Activated T-cell treated with anti-CD3 and anti-CD28 coated beads for 48 hours (primary cell): ENCODE data around the gene PRR16.

ENCODE experiments used
- DNase-seq: peaks from one replicate; pipeline ENCODE4 v3.0.0-alpha.2; 2020; ENCODE audit warnings: low read depth

Gene PRR16

GRCh38 chr5:120463006-120463680 is 957 bp upstream of the PRR16 start:
- DNase-seq = no peak

GRCh38 chr5:120464627-120465435 is 731 bp downstream of the PRR16 start:
- no peak for DNase-seq

- no peak for DNase-seq
Measured at GRCh38 chr5:120465436-120465961, 1.4 kb downstream of the PRR16 start.

- no peak for DNase-seq
Measured at GRCh38 chr5:120466341-120467006, 2.4 kb downstream of the PRR16 start.

- no peak for DNase-seq
Measured at GRCh38 chr5:120471971-120472370, 7.9 kb downstream of the PRR16 start.

- DNase-seq = no peak
Measured at GRCh38 chr5:120472911-120473310, 8.8 kb downstream of the PRR16 start.

- no peak for DNase-seq
Measured at GRCh38 chr5:120473332-120473731, 9.2 kb downstream of the PRR16 start.

- DNase-seq = no peak
Measured at GRCh38 chr5:120476063-120476462, 12.0 kb downstream of the PRR16 start.

- DNase-seq = no peak
Measured at GRCh38 chr5:120479066-120479465, 15.0 kb downstream of the PRR16 start.

GRCh38 chr5:120499876-120500563 is 35.9 kb downstream of the PRR16 start:
- DNase-seq = no peak

- DNase-seq = no peak
Measured at GRCh38 chr5:120502531-120502930, 38.4 kb downstream of the PRR16 start.

GRCh38 chr5:120503341-120503740 is 39.2 kb downstream of the PRR16 start:
- DNase-seq = no peak

GRCh38 chr5:120504057-120504456 is 40.0 kb downstream of the PRR16 start:
- DNase-seq = no peak

- DNase-seq = no peak
Measured at GRCh38 chr5:120507197-120507596, 43.1 kb downstream of the PRR16 start.

GRCh38 chr5:120507800-120508463 is 43.8 kb downstream of the PRR16 start:
- no peak for DNase-seq

- DNase-seq = no peak
Measured at GRCh38 chr5:120509053-120509452, 45.0 kb downstream of the PRR16 start.

GRCh38 chr5:120510098-120510637 is 46.1 kb downstream of the PRR16 start:
- DNase-seq = no peak

- DNase-seq = no peak
Measured at GRCh38 chr5:120510994-120511686, 47.0 kb downstream of the PRR16 start.

GRCh38 chr5:120512068-120512467 is 48.0 kb downstream of the PRR16 start:
- no peak for DNase-seq

- no peak for DNase-seq
Measured at GRCh38 chr5:120512791-120513650, 48.9 kb downstream of the PRR16 start.
